HG02852 (cell line): ENCODE data around the gene DCLK1.
A peak's percentile ranks its signal among the peaks of the same experiment; 100 is the strongest.

Source experiments
- ATAC-seq: cut with Tn5 transposase; IDR thresholded peaks from one replicate; pipeline ENCODE4 v1.9.1; 2021; ENCODE audit warnings: mild to moderate bottlenecking, moderate library complexity; ENCODE audit not compliant: unreplicated experiment

DCLK1 gene

GRCh38 chr13:35723053-35723461, 408.1 kb downstream of the DCLK1 start:
- ATAC-seq = no peak

GRCh38 chr13:35722458-35723052, 408.6 kb downstream of the DCLK1 start:
- ATAC-seq = no peak

DNA sequence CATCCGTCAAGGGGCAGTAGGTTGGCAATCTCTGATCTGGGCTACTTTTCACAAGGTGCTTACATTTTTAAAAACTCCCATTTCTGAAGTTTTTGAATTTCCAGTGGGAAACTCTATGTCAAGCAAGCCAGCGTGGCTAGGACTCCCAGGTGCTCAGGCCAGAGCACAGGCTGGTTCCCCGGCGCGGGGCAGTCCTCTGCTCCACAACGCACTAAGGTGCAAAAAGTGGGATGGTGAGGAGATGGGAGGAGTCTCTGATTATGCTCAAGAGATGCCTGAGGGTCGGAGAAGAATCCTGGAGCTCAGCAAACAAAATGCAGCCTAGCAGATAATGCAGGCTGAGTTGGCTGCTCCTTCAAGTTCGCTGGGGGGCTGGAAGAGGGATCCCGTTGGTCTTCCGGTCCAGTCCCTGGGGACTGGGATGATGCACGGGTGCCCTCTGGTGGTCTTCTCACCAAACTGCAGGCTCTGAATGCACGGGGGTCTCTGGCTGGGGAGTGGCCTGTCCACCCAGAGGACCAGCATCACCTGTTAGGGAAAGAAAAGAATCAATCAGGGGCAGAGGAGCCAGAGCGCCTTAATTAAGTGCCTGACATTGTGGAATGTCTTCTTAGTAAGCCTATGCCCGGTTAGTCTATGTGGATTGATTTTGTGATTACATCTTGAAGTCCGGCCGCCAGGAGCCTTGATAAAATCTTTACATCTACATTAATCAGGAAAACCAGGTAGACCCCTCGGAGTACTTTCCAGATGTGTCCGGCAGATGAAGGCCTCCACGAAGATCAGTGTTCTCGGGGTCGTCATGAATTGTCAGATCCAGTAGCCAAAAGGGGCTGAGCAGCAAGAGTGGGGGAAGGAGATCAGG, 410.3 kb downstream of the DCLK1 start:
- peak; percentile 61 for ATAC-seq

- ATAC-seq = no peak
Observed at GRCh38 chr13:35720290-35720689, 410.9 kb downstream of the DCLK1 start.
